HG02763 (cell line): Measurements from ENCODE around the gene KCNIP3.

Experiments used
- ATAC-seq: cut with Tn5 transposase; IDR thresholded peaks from one replicate; pipeline ENCODE4 v1.9.1; 2021; ENCODE audit warnings: mild to moderate bottlenecking, moderate library complexity; ENCODE audit not compliant: unreplicated experiment

The KCNIP3 gene

GRCh38 chr2:95274291-95275150 lies 22.6 kb upstream of the KCNIP3 start, which contains the start of gene PROM2:
TSS of gene PROM2 (plus strand) at chr2:95274449. CDS start at chr2:95274586, 137 bp downstream.
- ATAC-seq: no peak

GRCh38 chr2:95275151-95275515 lies 22.0 kb upstream of the KCNIP3 start:
- no peak for ATAC-seq

- ATAC-seq: no peak
Measured at GRCh38 chr2:95275601-95276243, 21.4 kb upstream of the KCNIP3 start.

GRCh38 chr2:95276244-95276887 lies 20.8 kb upstream of the KCNIP3 start:
- ATAC-seq: no peak

- no peak for ATAC-seq
Measured at GRCh38 chr2:95276888-95277245, 20.3 kb upstream of the KCNIP3 start.

GRCh38 chr2:95277246-95277906 lies 19.8 kb upstream of the KCNIP3 start:
- no peak for ATAC-seq

GRCh38 chr2:95278051-95278471 lies 19.1 kb upstream of the KCNIP3 start:
- ATAC-seq: no peak

- no peak for ATAC-seq
Measured at GRCh38 chr2:95278637-95279225, 18.4 kb upstream of the KCNIP3 start.

- no peak for ATAC-seq
Measured at GRCh38 chr2:95279435-95280035, 17.6 kb upstream of the KCNIP3 start.

GRCh38 chr2:95281071-95281470 lies 16.1 kb upstream of the KCNIP3 start:
- no peak for ATAC-seq

- ATAC-seq: no peak
Measured at GRCh38 chr2:95281786-95282185, 15.4 kb upstream of the KCNIP3 start.

- no peak for ATAC-seq
Measured at GRCh38 chr2:95282458-95282857, 14.7 kb upstream of the KCNIP3 start.

GRCh38 chr2:95283562-95283961 lies 13.6 kb upstream of the KCNIP3 start:
- ATAC-seq: no peak

GRCh38 chr2:95284886-95285541 lies 12.1 kb upstream of the KCNIP3 start:
- no peak for ATAC-seq

GRCh38 chr2:95285542-95285932 lies 11.6 kb upstream of the KCNIP3 start:
- no peak for ATAC-seq

GRCh38 chr2:95287336-95287735 lies 9.8 kb upstream of the KCNIP3 start:
- no peak for ATAC-seq

- no peak for ATAC-seq
Measured at GRCh38 chr2:95287806-95288205, 9.3 kb upstream of the KCNIP3 start.

GRCh38 chr2:95289253-95289652 lies 7.9 kb upstream of the KCNIP3 start:
- no peak for ATAC-seq

GRCh38 chr2:95291222-95291621 lies 5.9 kb upstream of the KCNIP3 start:
- ATAC-seq: no peak

GRCh38 chr2:95292623-95293260 lies 4.4 kb upstream of the KCNIP3 start:
- ATAC-seq: no peak
